ENCODE data around the gene IPO9.
"Not testable (repeated sequence)": the region's sequence is repeated elsewhere in the genome, so short reads cannot be mapped to it uniquely, and the experiment has no call there.

The IPO9 gene

GRCh38 chr1:201898992-201899391, 70.0 kb downstream of the IPO9 start:
- DNase-seq (ENCODE audit: low read depth, low spot score), result no peak
- in situ Hi-C loops (cut with HindIII; ENCODE audit: low sequenced_read_pairs), result no loop called here
- no peak for TF ChIP-seq CTCF (IDR thresholded peaks at IDR 0.05; ENCODE audit: low read depth, low read length)
- no peak overlapping the region for H3K4me3 ChIP-seq (ENCODE audit: low read depth, low read length)

- no peak for TF ChIP-seq CTCF (IDR thresholded peaks at IDR 0.05; ENCODE audit: low read depth, low read length)
- in situ Hi-C loops (cut with HindIII; ENCODE audit: low sequenced_read_pairs), result no loop called here
- DNase-seq (ENCODE audit: low read depth, low spot score), result no peak
- no peak overlapping the region for H3K4me3 ChIP-seq (ENCODE audit: low read depth, low read length)
These were observed 70.9 kb downstream of the IPO9 start for GRCh38 chr1:201899683-201900429.

GRCh38 chr1:201900476-201900875, 71.5 kb downstream of the IPO9 start:
- no peak overlapping the region for H3K4me3 ChIP-seq (ENCODE audit: low read depth, low read length)
- DNase-seq (ENCODE audit: low read depth, low spot score), result no peak
- TF ChIP-seq CTCF (IDR thresholded peaks at IDR 0.05; ENCODE audit: low read depth, low read length), result no peak
- in situ Hi-C loops (cut with HindIII; ENCODE audit: low sequenced_read_pairs), result no loop called here

GRCh38 chr1:201901036-201901435, 72.1 kb downstream of the IPO9 start:
- DNase-seq (ENCODE audit: low read depth, low spot score); in situ Hi-C loops (cut with HindIII; ENCODE audit: low sequenced_read_pairs); H3K4me3 ChIP-seq (ENCODE audit: low read depth, low read length): not testable (repeated sequence)

- in situ Hi-C loops (cut with HindIII; ENCODE audit: low sequenced_read_pairs), result no loop called here
- H3K4me3 ChIP-seq (ENCODE audit: low read depth, low read length), result no peak overlapping the region
- no peak for DNase-seq (ENCODE audit: low read depth, low spot score)
- no peak for TF ChIP-seq CTCF (IDR thresholded peaks at IDR 0.05; ENCODE audit: low read depth, low read length)
These were observed 73.2 kb downstream of the IPO9 start for GRCh38 chr1:201902198-201902597.

- no peak for DNase-seq (ENCODE audit: low read depth, low spot score)
- in situ Hi-C loops (cut with HindIII; ENCODE audit: low sequenced_read_pairs), result no loop called here
- no peak overlapping the region for H3K4me3 ChIP-seq (ENCODE audit: low read depth, low read length)
- TF ChIP-seq CTCF (IDR thresholded peaks at IDR 0.05; ENCODE audit: low read depth, low read length), result no peak
These were observed 74.2 kb downstream of the IPO9 start for GRCh38 chr1:201903135-201903534.

- TF ChIP-seq CTCF (IDR thresholded peaks at IDR 0.05; ENCODE audit: low read depth, low read length), result no peak
- peak; percentile 84 for DNase-seq (ENCODE audit: low read depth, low spot score)
- in situ Hi-C loops (cut with HindIII; ENCODE audit: low sequenced_read_pairs), result no loop called here
- H3K4me3 ChIP-seq (ENCODE audit: low read depth, low read length), result no peak overlapping the region
These were observed 75.6 kb downstream of the IPO9 start for GRCh38 chr1:201904579-201904978.

Measured in astrocyte of the spinal cord (primary cell).